ENCODE data around the gene CDCA5. TPM values are rescaled to one million over a fixed set of nuclear protein-coding genes. Genes with fewer than 3 reads are reported as not detected.

CDCA5 gene
- total RNA-seq, 1 experiment from 2014 or later: 67.0 TPM

DNA sequence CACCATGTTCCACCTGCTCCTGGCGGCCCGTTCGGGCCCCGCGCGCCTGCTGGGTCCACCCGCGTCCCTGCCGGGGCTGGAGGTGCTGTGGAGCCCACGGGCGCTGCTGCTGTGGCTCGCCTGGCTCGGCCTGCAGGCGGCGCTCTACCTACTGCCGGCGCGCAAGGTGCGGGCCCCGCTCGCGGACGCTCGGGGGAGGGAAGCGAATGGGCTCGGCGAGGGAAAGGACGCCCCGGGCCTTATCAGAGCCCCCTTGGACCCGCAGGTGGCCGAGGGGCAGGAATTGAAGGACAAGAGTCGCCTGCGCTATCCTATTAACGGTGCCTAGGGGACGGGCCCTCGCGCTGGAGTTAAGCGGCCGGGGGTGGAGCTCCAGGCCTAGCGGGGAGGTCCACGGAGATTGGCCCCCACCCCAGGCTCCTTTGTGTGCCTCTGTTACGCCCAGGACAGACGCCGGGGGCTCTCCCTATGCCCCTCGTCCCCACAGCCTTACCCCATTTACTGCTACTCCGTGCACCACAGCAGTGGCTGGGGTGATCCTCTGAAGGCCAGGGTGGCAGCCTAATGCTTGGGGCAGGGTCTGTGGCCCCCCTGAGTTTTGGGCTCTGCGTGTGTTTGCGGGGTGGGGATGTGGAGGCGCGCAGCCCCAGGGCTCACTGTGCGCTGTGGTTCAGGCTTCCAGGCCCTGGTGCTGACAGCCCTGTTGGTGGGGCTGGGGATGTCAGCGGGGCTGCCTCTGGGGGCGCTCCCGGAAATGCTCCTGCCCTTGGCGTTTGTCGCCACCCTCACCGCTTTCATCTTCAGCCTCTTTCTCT is 28.9 kb upstream of the CDCA5 start:
- no peaks in the 10 kb centered on the region for H3K36me3 ChIP-seq (ENCODE audit: control insufficient read depth, insufficient read depth, low read length)
- CTCF ChIA-PET: interaction anchor here (0.6 to 2.4 kb wide), 10 partner anchors 9 to 251 kb away, joined by 4 to 14 read pairs (median 6); partner anchors contain the start of genes CAPN1, FAU, MRPL49 and SYVN1
- peak overlapping the region; percentile 42 for H3K4me3 ChIP-seq (ENCODE audit: low read depth, low read length)
- H3K9me3 ChIP-seq: no peaks in the 10 kb centered on the region
- Mint-ChIP-seq H3K4me1 (ENCODE audit: low read depth, unreplicated experiment) (peaks cover 6% of the 10 kb centered on the region), H3K4me3 (ENCODE audit: unreplicated experiment) (peak overlapping the region; percentile 96), H3K27me3 (ENCODE audit: insufficient read depth, unreplicated experiment) (no peaks in the 10 kb centered on the region), H3K9me3 (ENCODE audit: unreplicated experiment) (no peaks in the 10 kb centered on the region), H3K27ac (ENCODE audit: unreplicated experiment) (peak overlapping the region; percentile 92), H3K36me3 (ENCODE audit: insufficient read depth, unreplicated experiment) (peaks cover 73% of the 10 kb centered on the region)
- intact Hi-C loops (cut with micrococcal nuclease; ENCODE audit: unreplicated experiment): loop anchor here (10.0 kb wide), 1 partner anchor 338 kb away; the partner anchor contains the start of gene SF1
- peaks cover 26% of the 10 kb centered on the region for H3K4me1 ChIP-seq
- peak; percentile 59 to 76 for DNase-seq
- TF ChIP-seq, protein P1, sequence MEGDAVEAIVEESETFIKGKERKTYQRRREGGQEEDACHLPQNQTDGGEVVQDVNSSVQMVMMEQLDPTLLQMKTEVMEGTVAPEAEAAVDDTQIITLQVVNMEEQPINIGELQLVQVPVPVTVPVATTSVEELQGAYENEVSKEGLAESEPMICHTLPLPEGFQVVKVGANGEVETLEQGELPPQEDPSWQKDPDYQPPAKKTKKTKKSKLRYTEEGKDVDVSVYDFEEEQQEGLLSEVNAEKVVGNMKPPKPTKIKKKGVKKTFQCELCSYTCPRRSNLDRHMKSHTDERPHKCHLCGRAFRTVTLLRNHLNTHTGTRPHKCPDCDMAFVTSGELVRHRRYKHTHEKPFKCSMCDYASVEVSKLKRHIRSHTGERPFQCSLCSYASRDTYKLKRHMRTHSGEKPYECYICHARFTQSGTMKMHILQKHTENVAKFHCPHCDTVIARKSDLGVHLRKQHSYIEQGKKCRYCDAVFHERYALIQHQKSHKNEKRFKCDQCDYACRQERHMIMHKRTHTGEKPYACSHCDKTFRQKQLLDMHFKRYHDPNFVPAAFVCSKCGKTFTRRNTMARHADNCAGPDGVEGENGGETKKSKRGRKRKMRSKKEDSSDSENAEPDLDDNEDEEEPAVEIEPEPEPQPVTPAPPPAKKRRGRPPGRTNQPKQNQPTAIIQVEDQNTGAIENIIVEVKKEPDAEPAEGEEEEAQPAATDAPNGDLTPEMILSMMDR (IDR thresholded peaks at IDR 0.05; ENCODE audit: insufficient read depth in 1 of 2, low read depth in 1 of 2, low read length in 1 of 2, severe bottlenecking in 1 of 2, unreplicated experiment in 1 of 2): peak; percentile 74 to 84
- BruUV-seq (replicated peaks): no TSS peak
- POLR2A ChIA-PET: interaction anchor here (0.6 to 2.2 kb wide), 10 partner anchors 9 to 795 kb away, joined by 3 to 10 read pairs (median 4); partner anchors contain the start of genes ARL2, CAPN1, FAU and MEN1
- H3K27me3 ChIP-seq (replicated peaks; ENCODE audit: control insufficient read depth, insufficient read depth, low read length): no peaks in the 10 kb centered on the region

DNA sequence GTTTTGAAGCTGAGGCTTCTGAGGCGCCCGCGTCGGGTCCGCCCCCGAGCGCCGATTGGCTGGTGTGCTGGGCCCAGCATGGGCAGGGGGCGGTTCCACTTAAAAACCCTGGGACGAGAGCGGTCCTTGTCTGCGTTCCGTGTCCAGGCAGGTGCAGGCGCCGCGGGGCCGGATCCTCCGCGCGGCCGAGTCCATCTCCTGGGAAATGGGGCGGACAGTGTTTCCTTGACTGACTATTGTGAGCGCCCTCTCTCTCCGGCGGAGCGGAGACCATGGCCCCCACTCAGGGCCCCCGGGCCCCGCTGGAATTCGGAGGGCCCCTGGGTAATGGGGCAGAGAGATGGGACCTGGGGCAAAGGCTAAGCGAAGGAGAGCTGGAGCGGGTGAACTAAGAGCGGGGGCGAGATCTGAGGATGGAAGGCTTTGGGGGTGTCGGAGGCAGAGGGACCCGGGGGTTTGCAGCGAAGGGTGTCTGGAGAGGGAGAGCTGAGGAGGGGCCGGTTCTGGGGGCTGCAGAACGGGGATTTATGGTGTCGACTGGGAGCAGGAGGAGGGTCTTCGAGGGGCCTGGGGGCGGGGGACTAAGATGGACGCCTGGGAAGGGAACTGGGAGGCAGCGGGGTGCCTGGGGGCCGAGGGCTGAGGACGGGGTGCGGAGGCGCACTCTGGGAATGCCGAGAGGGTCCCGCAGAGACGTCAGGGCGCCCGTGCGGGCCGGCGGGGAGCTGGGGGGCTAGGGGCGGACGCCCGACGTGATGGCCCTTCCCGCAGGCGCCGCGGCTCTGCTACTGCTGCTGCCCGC is 28.1 kb upstream of the CDCA5 start, which contains the start of gene TM7SF2:
Gene TM7SF2 (plus strand): TSS at position 129 of the 802 bp plus-strand sequence. CDS start 144 bp downstream, at position 273.
- Mint-ChIP-seq H3K27me3 (ENCODE audit: insufficient read depth, unreplicated experiment) (no peaks in the 10 kb centered on the region), H3K27ac (ENCODE audit: unreplicated experiment) (peak within 1 kb of the TSS; percentile 92), H3K9me3 (ENCODE audit: unreplicated experiment) (no peaks in the 10 kb centered on the region), H3K36me3 (ENCODE audit: insufficient read depth, unreplicated experiment) (peaks cover 64% of the 10 kb centered on the region), H3K4me1 (ENCODE audit: low read depth, unreplicated experiment) (peaks cover 6% of the 10 kb centered on the region), H3K4me3 (ENCODE audit: unreplicated experiment) (peak within 1 kb of the TSS; percentile 96)
- H3K36me3 ChIP-seq (ENCODE audit: control insufficient read depth, insufficient read depth, low read length): no peaks in the 10 kb centered on the region
- no peaks in the 10 kb centered on the region for H3K9me3 ChIP-seq
- TF ChIP-seq, protein P1 (IDR thresholded peaks at IDR 0.05; ENCODE audit: insufficient read depth in 1 of 2, low read depth in 1 of 2, low read length in 1 of 2, severe bottlenecking in 1 of 2, unreplicated experiment in 1 of 2): no peak
- intact Hi-C loops (cut with micrococcal nuclease; ENCODE audit: unreplicated experiment): loop anchor here (2.0 to 10.0 kb wide), 2 partner anchors 69 to 337 kb away; partner anchors contain the start of genes CAPN1 and SF1
- H3K4me3 ChIP-seq (ENCODE audit: low read depth, low read length): peak within 1 kb of the TSS; percentile 42
- peaks cover 26% of the 10 kb centered on the region for H3K4me1 ChIP-seq
- CTCF ChIA-PET: interaction anchor here (0.6 to 2.4 kb wide), 12 partner anchors 10 to 348 kb away, joined by 3 to 14 read pairs (median 5); partner anchors contain the start of genes CAPN1, FAU, MRPL49 and SYVN1
- peak; percentile 97 to 98 for DNase-seq
- BruUV-seq (replicated peaks): no TSS peak
- POLR2A ChIA-PET: interaction anchor here (0.6 to 2.3 kb wide), 23 partner anchors 10 to 941 kb away, joined by 3 to 37 read pairs (median 3); partner anchors contain the start of genes ARL2, CAPN1, CDC42BPG and FAU
- H3K27me3 ChIP-seq (replicated peaks; ENCODE audit: control insufficient read depth, insufficient read depth, low read length): no peaks in the 10 kb centered on the region
